Heart left ventricle (tissue), 13 donors: ENCODE data around the gene VAT1.

Experiments used
- CTCF ChIP-seq, 12 donors: fragments of 200-600 bp; sonication (generic) in 4 of 12; IDR thresholded peaks; one replicate each; pipeline versions ENCODE4 v1.5.0 to v1.8.0; 2018 to 2022; ENCODE audit warnings: antibody characterized with exemption in 12 of 12, mild to moderate bottlenecking in 5 of 12
- POLR2A ChIP-seq, 2 donors: fragments of 450-650 bp; IDR thresholded peaks; one replicate each; pipeline ENCODE4 v1.6.1; 2017; ENCODE audit warnings: antibody characterized with exemption in 2 of 2, mild to moderate bottlenecking in 2 of 2, moderate library complexity in 2 of 2
- donor health status: ischemic (EF 13 %, LVEDD 7.1; RV severe dilation, severe dysfunction).
- donor health status: DM: no; HTN: yes; CAD: no.
- donor health status: DM: no; HTN: no; CAD: no.
- donor health status: ischemic (EF 25% LVEDD 6.9; RV normal size, moderate dysfunction).
- donor health status: ischemic (EF 25% LVEDD 5.7; RV mildly dilated, moderate dysfunction).
- donor health status: ischemic (EF 35%, LVEDD 5.7; RV mildly dilated, moderate dysfunction).
- donor health status: nonischemic (EF 11% LVEDD 7.7; RV severe dilation, severe dysfunction).
- donor health status: DM: yes; HTN: yes; CAD: no.
- donor health status: PGD.
- donor health status: ischemic (EF 29% LVEDD 5.4; RV normal size, mild dysfunction).
- donor health status: nonischemic (EF 23%, LVEDD 6.1; RV moderate dilation, normal function).

- TF ChIP-seq CTCF (IDR thresholded peaks at IDR 0.05) (no peak), POLR2A (IDR thresholded peaks at IDR 0.05) (no peak)
Measured at GRCh38 chr17:43025290-43025657, 3.1 kb upstream of the VAT1 start.
